Nephron progenitor cell (in vitro differentiated cells): ENCODE measurements around the gene STIM1.
A peak's percentile ranks its signal among the peaks of the same experiment; 100 is the strongest.

ENCODE experiments used
- DNase-seq: peaks from one replicate; pipeline ENCODE4 v3.0.0; 2021
- H3K27ac Mint-ChIP-seq: 2 replicates; pipeline ENCODE4 v1.8.0; 2021; ENCODE audit warnings: mild to moderate bottlenecking, moderate library complexity, mixed read lengths
- H3K27me3 Mint-ChIP-seq: 2 replicates; pipeline ENCODE4 v1.8.0; 2021; ENCODE audit warnings: mild to moderate bottlenecking, low read depth, mixed read lengths; ENCODE audit not compliant: poor library complexity
- H3K36me3 Mint-ChIP-seq: 2 replicates; pipeline ENCODE4 v1.8.0; 2021; ENCODE audit warnings: low read depth, mixed read lengths
- H3K4me1 Mint-ChIP-seq: 2 replicates; pipeline ENCODE4 v1.8.0; 2021; ENCODE audit warnings: mixed read lengths
- H3K4me3 Mint-ChIP-seq: 2 replicates; pipeline ENCODE4 v1.8.0; 2021; ENCODE audit warnings: mild to moderate bottlenecking, moderate library complexity, mixed read lengths
- H3K9me3 Mint-ChIP-seq: 2 replicates; pipeline ENCODE4 v1.8.0; 2021; ENCODE audit warnings: mild to moderate bottlenecking, moderate library complexity, mixed read lengths
- TF ChIP-seq, protein P1 (sequence below): fragments of 200-600 bp; sonication (generic); IDR thresholded peaks from 2 replicates; pipeline ENCODE4 v1.5.0; 2021; ENCODE audit warnings: antibody characterized with exemption

STIM1 gene

DNA sequence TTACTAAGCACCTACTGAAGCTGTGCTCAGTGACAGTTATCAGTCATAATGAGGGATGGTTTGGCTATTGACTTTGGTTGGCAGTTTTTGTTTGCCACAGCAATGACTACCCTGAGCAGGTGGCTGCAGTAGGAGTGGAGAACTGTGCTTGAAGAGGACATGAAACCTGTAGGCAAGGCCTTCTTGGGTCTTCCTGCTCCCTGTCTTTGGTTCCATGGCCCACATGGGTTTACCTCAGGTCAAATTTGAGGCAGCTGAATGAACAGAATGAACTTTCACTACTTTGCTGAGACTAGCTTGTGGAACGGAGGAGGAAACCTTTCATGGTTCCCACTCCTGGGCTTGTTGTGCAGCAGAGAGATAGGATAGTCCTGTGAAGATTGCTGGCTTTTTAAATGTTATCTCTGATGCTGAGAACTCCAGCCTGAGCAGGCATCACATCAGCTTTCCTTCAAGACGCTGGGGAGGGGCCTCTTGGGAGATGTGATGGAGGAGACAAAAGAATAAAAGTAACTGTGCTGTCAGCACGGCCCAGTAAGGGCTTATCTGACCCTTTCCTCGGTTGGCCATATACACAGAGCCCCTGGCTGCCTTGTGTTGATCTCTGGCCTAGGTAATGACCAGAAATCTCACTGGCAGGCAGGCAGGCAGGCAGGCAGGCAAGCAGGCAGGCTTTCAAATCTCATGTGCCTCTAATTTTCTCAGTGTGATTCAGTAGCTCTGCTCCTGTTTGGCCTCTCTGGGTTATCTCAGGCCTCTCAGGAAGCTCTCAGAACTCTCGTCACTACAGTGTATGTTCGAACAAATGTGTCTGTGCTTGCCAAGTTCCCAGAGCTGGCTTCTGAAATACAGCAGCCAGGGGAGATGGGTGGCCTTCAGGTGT is 12.0 kb downstream of the STIM1 start:
- no peak for DNase-seq
- TF ChIP-seq, protein P1, sequence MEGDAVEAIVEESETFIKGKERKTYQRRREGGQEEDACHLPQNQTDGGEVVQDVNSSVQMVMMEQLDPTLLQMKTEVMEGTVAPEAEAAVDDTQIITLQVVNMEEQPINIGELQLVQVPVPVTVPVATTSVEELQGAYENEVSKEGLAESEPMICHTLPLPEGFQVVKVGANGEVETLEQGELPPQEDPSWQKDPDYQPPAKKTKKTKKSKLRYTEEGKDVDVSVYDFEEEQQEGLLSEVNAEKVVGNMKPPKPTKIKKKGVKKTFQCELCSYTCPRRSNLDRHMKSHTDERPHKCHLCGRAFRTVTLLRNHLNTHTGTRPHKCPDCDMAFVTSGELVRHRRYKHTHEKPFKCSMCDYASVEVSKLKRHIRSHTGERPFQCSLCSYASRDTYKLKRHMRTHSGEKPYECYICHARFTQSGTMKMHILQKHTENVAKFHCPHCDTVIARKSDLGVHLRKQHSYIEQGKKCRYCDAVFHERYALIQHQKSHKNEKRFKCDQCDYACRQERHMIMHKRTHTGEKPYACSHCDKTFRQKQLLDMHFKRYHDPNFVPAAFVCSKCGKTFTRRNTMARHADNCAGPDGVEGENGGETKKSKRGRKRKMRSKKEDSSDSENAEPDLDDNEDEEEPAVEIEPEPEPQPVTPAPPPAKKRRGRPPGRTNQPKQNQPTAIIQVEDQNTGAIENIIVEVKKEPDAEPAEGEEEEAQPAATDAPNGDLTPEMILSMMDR: no peak
- Mint-ChIP-seq H3K36me3 (no peaks in the 10 kb centered on the region), H3K4me3 (no peak overlapping the region), H3K27ac (peak overlapping the region; percentile 30), H3K4me1 (peaks cover 35% of the 10 kb centered on the region), H3K27me3 (no peaks in the 10 kb centered on the region), H3K9me3 (no peaks in the 10 kb centered on the region)

DNA sequence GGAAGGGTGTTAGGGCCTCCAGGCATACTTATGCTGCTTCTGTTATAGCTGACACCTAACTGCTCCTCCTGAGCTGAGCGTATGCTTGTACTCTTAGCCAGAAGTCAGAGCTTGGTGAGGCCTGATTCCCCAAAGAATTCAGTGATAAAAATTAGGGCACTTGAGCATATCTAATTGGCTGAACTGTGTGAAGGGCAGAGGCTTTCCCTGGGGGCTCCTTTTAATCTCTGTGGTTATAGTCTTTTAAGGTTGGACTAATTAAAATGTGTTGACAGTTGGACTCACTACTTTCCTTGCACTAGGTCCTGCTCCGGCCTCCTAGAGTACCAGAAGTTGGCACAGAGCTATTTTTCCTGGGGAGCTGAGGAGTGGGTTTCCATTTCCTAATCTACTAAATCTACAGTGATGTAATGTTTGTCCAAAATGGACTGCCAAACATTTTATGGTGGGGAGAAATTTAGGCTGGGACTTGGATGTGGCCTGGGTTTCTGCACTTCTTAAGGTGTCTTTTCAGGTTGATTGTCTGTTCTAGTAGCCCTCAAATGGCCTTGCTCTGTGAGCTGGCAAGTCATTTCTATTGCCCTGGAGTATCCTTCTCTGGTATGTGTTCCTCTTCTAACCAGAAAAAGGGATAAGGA is 18.4 kb downstream of the STIM1 start:
- Mint-ChIP-seq H3K4me3 (no peak overlapping the region), H3K27me3 (no peaks in the 10 kb centered on the region), H3K36me3 (no peaks in the 10 kb centered on the region), H3K27ac (peak overlapping the region; percentile 18), H3K9me3 (no peaks in the 10 kb centered on the region), H3K4me1 (peaks cover 33% of the 10 kb centered on the region)
- DNase-seq: no peak
- TF ChIP-seq, protein P1: no peak

DNA sequence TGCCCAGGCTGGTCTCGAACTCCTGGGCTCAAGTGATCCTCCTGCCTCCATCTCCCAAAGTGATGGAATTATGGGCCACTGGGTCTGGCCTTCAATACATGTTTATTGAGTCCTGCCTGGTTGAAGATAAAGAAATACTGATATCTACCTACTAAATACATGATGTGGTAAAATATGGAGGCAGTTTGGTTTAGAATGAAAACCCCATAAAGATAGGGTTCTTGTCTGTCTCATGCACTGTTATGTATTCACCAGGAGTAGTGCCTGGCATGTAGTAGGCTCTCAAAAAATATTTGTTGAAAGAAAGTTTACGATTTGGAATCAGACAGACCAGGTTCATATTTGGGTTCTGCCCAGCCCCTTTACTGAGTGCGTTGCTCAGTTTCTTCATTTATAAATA is 21.1 kb downstream of the STIM1 start:
- no peak overlapping the region for H3K27ac Mint-ChIP-seq
- H3K27me3 Mint-ChIP-seq: peaks cover 3% of the 10 kb centered on the region
- H3K9me3 Mint-ChIP-seq: no peaks in the 10 kb centered on the region
- no peak overlapping the region for H3K4me3 Mint-ChIP-seq
- no peak for DNase-seq
- no peaks in the 10 kb centered on the region for H3K36me3 Mint-ChIP-seq
- peaks cover 46% of the 10 kb centered on the region for H3K4me1 Mint-ChIP-seq
- TF ChIP-seq, protein P1: no peak

DNA sequence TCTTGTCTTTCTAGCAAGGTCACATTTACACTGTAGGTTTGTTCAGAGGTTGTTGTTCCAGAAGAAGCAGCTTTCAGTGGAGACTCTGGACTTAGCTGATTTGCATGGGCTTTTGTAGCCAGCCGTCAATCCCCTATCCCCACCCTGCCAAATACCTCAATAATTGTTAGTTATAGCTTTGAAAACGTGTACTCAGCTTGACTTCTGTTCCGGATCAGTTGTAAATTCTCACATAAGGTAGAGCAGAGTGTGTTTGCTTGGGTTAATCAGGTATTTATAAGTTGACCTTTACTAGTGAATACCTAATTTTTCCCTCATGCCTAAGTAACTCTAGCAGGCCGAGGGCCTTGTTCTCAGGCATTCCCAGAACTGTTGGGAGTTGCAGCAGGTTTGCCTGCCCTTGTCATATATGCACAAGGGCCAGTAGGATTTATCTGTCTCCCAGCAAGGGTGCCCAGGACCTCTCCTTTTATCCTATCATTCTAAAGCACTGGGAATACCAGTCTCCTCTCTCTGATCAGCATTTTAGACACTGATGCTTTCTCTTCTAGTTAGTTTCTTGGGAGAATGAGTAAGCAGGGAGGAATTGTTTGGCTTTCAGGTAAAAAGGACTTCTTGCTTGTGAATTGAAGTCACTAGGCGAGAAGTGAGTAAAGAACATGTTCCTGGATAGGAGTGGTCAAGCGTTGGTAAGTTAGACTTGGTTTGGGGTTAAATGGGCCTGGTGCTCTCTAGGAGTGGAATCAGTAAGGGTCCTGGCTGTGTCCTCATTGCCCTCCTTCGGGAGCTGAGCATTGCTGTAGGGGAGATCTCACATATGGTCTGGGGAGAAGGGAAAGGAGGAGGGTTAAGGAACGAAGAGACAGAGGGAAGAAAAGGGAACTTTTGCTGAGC is 22.1 kb downstream of the STIM1 start:
- Mint-ChIP-seq H3K4me1 (peaks cover 46% of the 10 kb centered on the region), H3K36me3 (no peaks in the 10 kb centered on the region), H3K27me3 (peaks cover 5% of the 10 kb centered on the region), H3K4me3 (no peak overlapping the region), H3K9me3 (no peaks in the 10 kb centered on the region), H3K27ac (peak overlapping the region; percentile 20)
- no peak for DNase-seq
- TF ChIP-seq, protein P1: no peak

DNA sequence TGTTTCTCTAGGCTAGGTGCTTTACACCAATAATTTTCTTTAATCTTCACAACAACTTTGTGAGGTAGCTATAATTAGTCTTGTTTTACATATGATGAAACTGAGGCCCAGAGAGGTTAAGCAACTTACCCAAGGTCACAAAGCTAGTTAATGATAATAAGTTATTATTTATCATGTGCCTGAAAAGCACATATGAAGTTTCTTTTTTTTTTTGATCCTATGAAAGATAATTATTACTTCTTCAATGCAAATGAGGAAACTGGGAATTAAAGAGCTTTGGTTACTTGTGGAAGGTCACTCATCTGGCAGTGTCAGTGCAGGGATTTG is 22.8 kb downstream of the STIM1 start:
- Mint-ChIP-seq H3K27ac (no peak overlapping the region), H3K9me3 (no peaks in the 10 kb centered on the region), H3K4me1 (peaks cover 46% of the 10 kb centered on the region), H3K36me3 (peaks cover 4% of the 10 kb centered on the region), H3K27me3 (peaks cover 5% of the 10 kb centered on the region), H3K4me3 (no peak overlapping the region)
- TF ChIP-seq, protein P1: no peak
- no peak for DNase-seq
